Tibial artery (tissue), 4 donors: ENCODE data around the gene MAPKAPK3.

Experiments used
- DNase-seq, 2 donors: peaks; one replicate each; pipeline ENCODE4 v3.0.0-alpha.2; 2019
- H3K27ac ChIP-seq, 2 donors: fragments of 200-600 bp; sonication (generic) in 1 of 2; 1 replicate in 1 of 2; 2 replicates in 1 of 2; pipeline ENCODE4 v1.5.1; 2018 to 2019; ENCODE audit warnings: mild to moderate bottlenecking in 1 of 2
- H3K27me3 ChIP-seq, 2 donors: fragments of 200-600 bp; sonication (generic) in 1 of 2; one replicate each; pipeline versions ENCODE4 v1.5.1 to v1.6.0; 2016 to 2019
- H3K36me3 ChIP-seq, 3 donors: fragments of 200-600 bp; sonication (generic) in 2 of 3; one replicate each; pipeline ENCODE4 v1.5.1; 2016 to 2019; ENCODE audit warnings: mild to moderate bottlenecking in 2 of 3
- H3K4me1 ChIP-seq, 4 donors: fragments of 200-600 bp; sonication (generic) in 2 of 4; 1 replicate in 3 of 4; 2 replicates in 1 of 4; pipeline ENCODE4 v1.5.1; 2016 to 2019
- H3K4me3 ChIP-seq, 2 donors: fragments of 200-600 bp; sonication (generic) in 1 of 2; 1 replicate in 1 of 2; 2 replicates in 1 of 2; pipeline ENCODE4 v1.5.1; 2018 to 2019; ENCODE audit warnings: mild to moderate bottlenecking in 2 of 2
- H3K9me3 ChIP-seq, 3 donors: fragments of 200-600 bp; sonication (generic) in 1 of 3; one replicate each; pipeline ENCODE4 v1.5.1; 2016 to 2019
- intact Hi-C: fragments of 100-400 bp; cut with DNase I; formaldehyde crosslinking; loops from one replicate; pipeline ENCODE4 v1.15.0; 2023; ENCODE audit warnings: low total_unique reads
- TF ChIP-seq, protein P1 (sequence below), 2 experiments: fragments of 200-600 bp in 1 of 2; fragments of 450-650 bp in 1 of 2; IDR thresholded peaks; one replicate each; pipeline ENCODE4 v1.5.1; 2017 to 2019; ENCODE audit warnings: antibody characterized with exemption in 2 of 2, mild to moderate bottlenecking in 1 of 2, moderate library complexity in 1 of 2

The MAPKAPK3 gene

DNA sequence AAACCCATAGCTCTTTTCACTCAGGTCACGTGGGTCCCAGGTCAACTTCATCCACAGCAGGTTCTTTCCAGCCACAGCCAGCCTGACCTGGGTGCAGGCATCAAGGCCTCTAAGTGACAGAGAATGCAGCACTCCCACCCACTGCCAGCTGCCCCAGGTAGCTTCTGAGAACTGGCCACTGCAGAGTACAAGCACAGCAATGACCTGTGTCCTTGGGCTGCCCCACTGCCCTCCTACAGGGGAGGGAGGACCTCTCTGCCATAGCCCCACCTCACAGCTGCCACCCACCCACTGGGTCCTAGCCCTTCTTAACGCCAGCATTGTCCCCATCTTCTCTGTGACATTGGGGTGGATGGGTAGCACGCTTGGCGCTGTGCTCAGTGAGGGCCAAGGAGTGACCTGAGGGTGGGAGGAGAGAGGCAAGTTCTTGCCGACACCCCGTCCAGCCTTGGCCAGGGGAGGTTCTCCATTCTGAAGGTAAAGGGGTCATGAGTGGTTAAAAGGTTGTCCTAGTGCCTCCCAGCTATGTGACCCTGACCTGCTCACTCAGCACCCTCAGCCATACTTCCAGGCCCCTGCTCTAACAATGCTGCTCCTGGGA, 17.7 kb upstream of the MAPKAPK3 start:
- H3K9me3 ChIP-seq = no peaks in the 10 kb centered on the region
- peaks cover 9 to 52% (median 32%) of the 10 kb centered on the region in 4 donors for H3K4me1 ChIP-seq
- no peaks in the 10 kb centered on the region for H3K27me3 ChIP-seq
- H3K27ac ChIP-seq = peak overlapping the region; percentile 84 to 96
- intact Hi-C loops = no loop called here
- no peak for DNase-seq
- peaks cover 0 to 2% (median 0%) of the 10 kb centered on the region in 3 donors for H3K36me3 ChIP-seq
- H3K4me3 ChIP-seq = no peak overlapping the region
- TF ChIP-seq, protein P1, sequence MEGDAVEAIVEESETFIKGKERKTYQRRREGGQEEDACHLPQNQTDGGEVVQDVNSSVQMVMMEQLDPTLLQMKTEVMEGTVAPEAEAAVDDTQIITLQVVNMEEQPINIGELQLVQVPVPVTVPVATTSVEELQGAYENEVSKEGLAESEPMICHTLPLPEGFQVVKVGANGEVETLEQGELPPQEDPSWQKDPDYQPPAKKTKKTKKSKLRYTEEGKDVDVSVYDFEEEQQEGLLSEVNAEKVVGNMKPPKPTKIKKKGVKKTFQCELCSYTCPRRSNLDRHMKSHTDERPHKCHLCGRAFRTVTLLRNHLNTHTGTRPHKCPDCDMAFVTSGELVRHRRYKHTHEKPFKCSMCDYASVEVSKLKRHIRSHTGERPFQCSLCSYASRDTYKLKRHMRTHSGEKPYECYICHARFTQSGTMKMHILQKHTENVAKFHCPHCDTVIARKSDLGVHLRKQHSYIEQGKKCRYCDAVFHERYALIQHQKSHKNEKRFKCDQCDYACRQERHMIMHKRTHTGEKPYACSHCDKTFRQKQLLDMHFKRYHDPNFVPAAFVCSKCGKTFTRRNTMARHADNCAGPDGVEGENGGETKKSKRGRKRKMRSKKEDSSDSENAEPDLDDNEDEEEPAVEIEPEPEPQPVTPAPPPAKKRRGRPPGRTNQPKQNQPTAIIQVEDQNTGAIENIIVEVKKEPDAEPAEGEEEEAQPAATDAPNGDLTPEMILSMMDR (IDR thresholded peaks at IDR 0.05) = no peak

GRCh38 chr3:50599716-50600118, 17.2 kb upstream of the MAPKAPK3 start:
- Histone ChIP-seq H3K27ac (peak overlapping the region; percentile 84 to 96), H3K36me3 (peaks cover 0 to 7% (median 0%) of the 10 kb centered on the region in 3 donors), H3K4me3 (no peak overlapping the region), H3K4me1 (peaks cover 9 to 57% (median 34%) of the 10 kb centered on the region in 4 donors), H3K27me3 (no peaks in the 10 kb centered on the region), H3K9me3 (no peaks in the 10 kb centered on the region)
- TF ChIP-seq, protein P1 (IDR thresholded peaks at IDR 0.05) = no peak
- intact Hi-C loops = no loop called here
- DNase-seq = no peak

DNA sequence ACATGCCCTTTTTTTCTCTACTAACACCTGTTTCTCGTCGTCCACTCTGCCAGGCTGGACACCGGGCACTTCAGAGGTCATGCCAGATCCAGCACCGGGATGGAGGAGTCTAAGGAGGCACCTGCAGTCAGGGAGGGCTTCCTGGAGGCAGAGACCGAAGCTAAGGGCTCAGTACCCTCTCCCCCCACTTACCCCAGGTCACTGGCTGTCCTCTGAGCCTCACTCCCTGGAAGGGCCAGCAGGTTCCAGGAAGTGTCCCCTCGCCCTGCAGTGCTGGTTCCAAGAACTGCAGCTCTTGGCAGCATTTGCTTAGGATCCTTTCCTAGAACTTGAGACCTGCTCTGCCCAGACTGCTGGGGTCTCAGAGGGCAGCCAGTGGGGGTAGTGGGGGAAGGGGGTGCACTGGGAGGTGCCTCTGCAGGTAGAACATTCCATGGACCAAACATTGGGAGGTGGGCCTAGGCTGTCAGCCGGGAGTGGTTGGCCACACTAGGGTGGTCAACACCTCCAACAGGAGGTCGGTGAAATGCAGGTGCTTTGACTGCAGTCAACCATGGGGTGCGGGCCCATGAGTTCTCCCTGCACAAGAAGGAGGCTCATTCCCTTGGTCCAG, 16.7 kb upstream of the MAPKAPK3 start:
- intact Hi-C loops = no loop called here
- Histone ChIP-seq H3K4me3 (no peak overlapping the region), H3K27ac (peak overlapping the region; percentile 84 to 96), H3K4me1 (peaks cover 9 to 63% (median 37%) of the 10 kb centered on the region in 4 donors), H3K9me3 (no peaks in the 10 kb centered on the region), H3K27me3 (no peaks in the 10 kb centered on the region), H3K36me3 (peaks cover 0 to 10% (median 0%) of the 10 kb centered on the region in 3 donors)
- TF ChIP-seq, protein P1 (IDR thresholded peaks at IDR 0.05) = no peak
- no peak for DNase-seq

GRCh38 chr3:50600841-50601591, 15.9 kb upstream of the MAPKAPK3 start:
- peak overlapping the region; percentile 19 to 24 for H3K4me3 ChIP-seq
- intact Hi-C loops = no loop called here
- H3K4me1 ChIP-seq = peaks cover 9 to 70% (median 42%) of the 10 kb centered on the region in 4 donors

DNA sequence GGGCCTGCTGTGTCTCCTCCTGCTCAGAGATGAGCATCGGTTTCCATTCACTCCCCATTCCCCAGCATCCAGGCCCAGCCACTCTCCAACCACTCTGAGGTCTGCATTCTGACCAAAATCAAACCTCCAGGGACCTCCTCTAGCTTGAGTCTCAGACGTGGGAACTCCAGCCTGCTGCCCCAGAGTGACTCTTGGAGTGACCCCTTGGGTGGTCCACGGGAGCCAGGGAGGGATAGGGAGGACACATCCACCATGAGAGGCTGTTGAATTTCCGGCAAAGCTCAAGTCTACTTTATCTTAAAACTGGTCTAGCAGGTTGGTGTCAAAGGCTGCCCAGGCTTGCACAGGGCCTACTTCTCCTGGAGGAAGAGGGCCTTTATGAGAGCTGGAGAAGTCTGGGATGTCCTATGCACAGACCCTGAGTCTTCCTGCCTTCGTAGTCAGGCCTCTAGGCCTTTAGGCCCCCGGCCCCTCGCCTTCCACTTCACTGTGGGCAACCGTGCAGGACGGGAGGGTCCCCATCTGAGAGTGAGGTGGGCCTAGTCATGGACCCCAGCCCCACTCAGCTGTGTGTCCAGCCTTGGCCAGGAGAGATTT, 14.3 kb upstream of the MAPKAPK3 start:
- intact Hi-C loops = no loop called here
- Histone ChIP-seq H3K4me1 (peaks cover 9 to 87% (median 46%) of the 10 kb centered on the region in 4 donors), H3K9me3 (no peaks in the 10 kb centered on the region), H3K4me3 (no peak overlapping the region), H3K27ac (peak overlapping the region; percentile 84 to 96), H3K36me3 (peaks cover 0 to 29% (median 12%) of the 10 kb centered on the region in 3 donors), H3K27me3 (no peaks in the 10 kb centered on the region)
- TF ChIP-seq, protein P1 (IDR thresholded peaks at IDR 0.05) = no peak
- DNase-seq = no peak

More at GRCh38 chr3:50600841-50601591, 15.9 kb upstream of the MAPKAPK3 start:
- Histone ChIP-seq H3K27me3 (no peaks in the 10 kb centered on the region), H3K9me3 (no peaks in the 10 kb centered on the region), H3K27ac (peak overlapping the region; percentile 84 to 96), H3K36me3 (peaks cover 0 to 12% (median 0%) of the 10 kb centered on the region in 3 donors)
- TF ChIP-seq, protein P1 (IDR thresholded peaks at IDR 0.05) = no peak
- DNase-seq = peak; percentile 98 to 99
